ENCODE measurements around the gene BRSK2. TPM values are rescaled to one million over a fixed set of nuclear protein-coding genes. Genes with fewer than 3 reads are reported as not detected.

The BRSK2 gene
- total and polyA plus RNA-seq, 2 of the 4 experiments (the other 2 are of a cell fraction) = 0.18 to 0.62 TPM

DNA sequence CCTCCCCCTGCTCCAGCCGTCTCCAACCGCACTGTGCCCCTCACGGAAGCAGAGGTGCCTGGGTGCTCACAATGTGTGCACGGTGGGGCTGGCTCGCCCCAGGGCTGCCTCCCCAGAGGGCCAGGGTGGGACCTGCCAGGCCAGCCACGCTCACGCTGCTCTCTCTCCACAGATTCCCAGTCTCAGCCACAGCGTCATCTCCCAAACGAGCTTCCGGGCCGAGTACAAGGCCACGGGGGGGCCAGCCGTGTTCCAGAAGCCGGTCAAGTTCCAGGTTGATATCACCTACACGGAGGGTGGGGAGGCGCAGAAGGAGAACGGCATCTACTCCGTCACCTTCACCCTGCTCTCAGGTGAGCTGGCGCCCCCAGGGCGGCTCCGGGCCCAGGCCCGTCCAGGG is 66.4 kb downstream of the BRSK2 start:
- no peak overlapping the region for H3K4ac ChIP-seq (ENCODE audit: low read depth, low read length)

More for the DNA sequence above, 66.4 kb downstream of the BRSK2 start:
- Histone ChIP-seq H3K9me1 (ENCODE audit: insufficient read depth, low read length) (no peaks in the 10 kb centered on the region), H3K23ac (ENCODE audit: low read depth, low read length) (no peak overlapping the region), H3K14ac (replicated peaks; ENCODE audit: low read depth, low read length) (no peak overlapping the region), H3K4me1 (ENCODE audit: control insufficient read depth, insufficient read depth, low read length) (peaks cover 10% of the 10 kb centered on the region; the same call in 1 of the 2 replicates), H4K5ac (ENCODE audit: low read depth, low read length) (no peak overlapping the region), H3K27me3 (ENCODE audit: control insufficient read depth, insufficient read depth, low read length) (peaks cover 2% of the 10 kb centered on the region; the same call in 1 of the 2 replicates), H4K91ac (ENCODE audit: insufficient read depth, low read depth, low read length) (no peak overlapping the region), H3K36me3 (ENCODE audit: control insufficient read depth, insufficient read depth, low read length) (no peaks in the 10 kb centered on the region), H2BK20ac (ENCODE audit: low read depth, low read length) (no peak overlapping the region), H3K27ac (ENCODE audit: insufficient read depth, low read length) (no peak overlapping the region), H2BK120ac (ENCODE audit: low read depth, low read length) (no peak overlapping the region), H4K20me1 (ENCODE audit: insufficient read depth, low read length) (no peaks in the 10 kb centered on the region; the same call in none of the 2 replicates), H2BK15ac (ENCODE audit: low read depth, low read length) (no peak overlapping the region), H3K9ac (ENCODE audit: low read depth, low read length) (no peak overlapping the region), H3K79me1 (ENCODE audit: low read depth in 1 of 2, low read length in 2 of 2) (no peaks in the 10 kb centered on the region), H2AFZ (replicated peaks; ENCODE audit: low read length, poor library complexity) (no peak overlapping the region), H2AK9ac (replicated peaks; ENCODE audit: low read depth, low read length, poor library complexity) (no peak overlapping the region), H4K8ac (ENCODE audit: low read depth in 2 of 2, low read length in 2 of 2) (no peak overlapping the region), H2AK5ac (ENCODE audit: low read depth, low read length) (no peak overlapping the region), H3K4me2 (ENCODE audit: low read depth, low read length) (no peak overlapping the region), H3K56ac (ENCODE audit: extremely low read depth, insufficient read depth, low read length) (no peak overlapping the region), H3K18ac (ENCODE audit: low read depth, low read length) (no peak overlapping the region), H3K9me3 (ENCODE audit: control insufficient read depth, insufficient read depth, low read length) (no peaks in the 10 kb centered on the region), H2BK5ac (ENCODE audit: low read depth, low read length, poor library complexity, severe bottlenecking) (no peak overlapping the region), H3K4me3 (ENCODE audit: insufficient read depth, low read depth, low read length) (no peak overlapping the region)
- dilution Hi-C loops (cut with HindIII; ENCODE audit: low sequenced_read_pairs, unreplicated experiment) (no loop called here), in situ Hi-C loops (cut with MboI; ENCODE audit: low sequenced_read_pairs) (no loop called here), intact Hi-C loops (cut with micrococcal nuclease) (no loop called here)
- ChIA-PET POLR2A (ENCODE audit: unreplicated experiment) (no interaction called here), CTCF (no interaction called here)
- ATAC-seq (ENCODE audit: low read depth) = no peak
- no peak for DNase-seq
- WGBS, 2 experiments (ENCODE audit: extremely low coverage in 2 of 2, insufficient read length in 1 of 2) = 78% methylated on average over 13 of the region's 22 CpGs; no CpG with 5 or more reads in 1 of the 2 experiments
- BruUV-seq (replicated peaks) = no TSS peak
- TF ChIP-seq CHD1 (IDR thresholded peaks at IDR 0.05; ENCODE audit: low read depth, low read length) (no peak), FOS (IDR thresholded peaks at IDR 0.05; ENCODE audit: low read depth, low read length) (no peak), MXI1 (IDR thresholded peaks at IDR 0.05; ENCODE audit: borderline replicate concordance, low read depth, low read length) (no peak), MAFK (IDR thresholded peaks at IDR 0.05; ENCODE audit: low read depth, low read length) (no peak), CEBPB (IDR thresholded peaks at IDR 0.05; ENCODE audit: low read depth, low read length) (no peak), RAD21 (IDR thresholded peaks at IDR 0.05; ENCODE audit: low read length) (no peak), ELK1 (IDR thresholded peaks at IDR 0.05; ENCODE audit: borderline replicate concordance, low read depth, low read length) (no peak), BHLHE40 (IDR thresholded peaks at IDR 0.05; ENCODE audit: low read depth, low read length) (no peak), SMC3 (IDR thresholded peaks at IDR 0.05; ENCODE audit: low read depth, low read length) (no peak), POLR2A (IDR thresholded peaks at IDR 0.05; ENCODE audit: low read depth, low read length) (no peak), NFE2L2 (IDR thresholded peaks at IDR 0.05; ENCODE audit: low read depth, low read length) (no peak), RCOR1 (IDR thresholded peaks at IDR 0.05; ENCODE audit: insufficient replicate concordance, low read length) (no peak), MAZ (IDR thresholded peaks at IDR 0.05; ENCODE audit: borderline replicate concordance, low read depth, low read length) (no peak), CTCF (conservative IDR thresholded peaks at IDR 0.05; ENCODE audit: low read depth, low read length) (no peak), RFX5 (IDR thresholded peaks at IDR 0.05; ENCODE audit: low read depth, low read length) (no peak), USF2 (IDR thresholded peaks at IDR 0.05; ENCODE audit: low read depth, low read length) (no peak)

Data from IMR-90 (cell line).